DND-41 (cell line): ENCODE results near the gene HDAC4.

Experiments used
- CTCF ChIP-seq: IDR thresholded peaks from 2 replicates; pipeline ENCODE4 v1.5.1; 2012; ENCODE audit warnings: borderline replicate concordance, low read length, moderate library complexity, mild to moderate bottlenecking; ENCODE audit not compliant: poor library complexity, severe bottlenecking; ENCODE audit errors: extremely low read depth
- EZH2 ChIP-seq: IDR thresholded peaks from 3 replicates; pipeline ENCODE4 v1.6.1; 2012; ENCODE audit warnings: borderline replicate concordance, low read depth, mild to moderate bottlenecking, moderate library complexity, low read length, inconsistent platforms; ENCODE audit not compliant: severe bottlenecking

DNA sequence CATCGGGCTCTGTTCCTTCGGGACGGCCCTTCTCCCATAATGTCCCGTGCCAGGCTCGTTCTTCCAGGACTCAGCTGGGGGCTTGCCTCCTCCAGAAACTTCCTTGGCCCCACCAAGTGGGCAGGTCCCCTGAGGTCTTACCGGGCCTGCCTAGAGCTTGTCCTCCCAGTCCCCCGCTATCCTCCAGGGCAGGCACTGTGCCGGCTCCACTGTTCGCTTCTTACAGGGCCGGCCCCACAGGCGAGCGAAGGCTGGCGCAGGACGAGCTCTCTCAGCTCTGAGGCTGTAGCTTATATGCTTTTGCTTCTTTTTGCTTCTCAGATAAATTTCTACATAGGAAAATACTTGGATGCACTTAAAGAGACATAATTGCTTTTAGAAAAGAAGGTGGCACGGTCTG is 323.6 kb downstream of the HDAC4 start:
- TF ChIP-seq CTCF (no peak), EZH2 (no peak)
